Measurements from ENCODE around the gene SCIN.
A peak's percentile ranks its signal among the peaks of the same experiment; 100 is the strongest.
"Not testable (repeated sequence)": the region's sequence is repeated elsewhere in the genome, so short reads cannot be mapped to it uniquely, and the experiment has no call there.

Gene SCIN

DNA sequence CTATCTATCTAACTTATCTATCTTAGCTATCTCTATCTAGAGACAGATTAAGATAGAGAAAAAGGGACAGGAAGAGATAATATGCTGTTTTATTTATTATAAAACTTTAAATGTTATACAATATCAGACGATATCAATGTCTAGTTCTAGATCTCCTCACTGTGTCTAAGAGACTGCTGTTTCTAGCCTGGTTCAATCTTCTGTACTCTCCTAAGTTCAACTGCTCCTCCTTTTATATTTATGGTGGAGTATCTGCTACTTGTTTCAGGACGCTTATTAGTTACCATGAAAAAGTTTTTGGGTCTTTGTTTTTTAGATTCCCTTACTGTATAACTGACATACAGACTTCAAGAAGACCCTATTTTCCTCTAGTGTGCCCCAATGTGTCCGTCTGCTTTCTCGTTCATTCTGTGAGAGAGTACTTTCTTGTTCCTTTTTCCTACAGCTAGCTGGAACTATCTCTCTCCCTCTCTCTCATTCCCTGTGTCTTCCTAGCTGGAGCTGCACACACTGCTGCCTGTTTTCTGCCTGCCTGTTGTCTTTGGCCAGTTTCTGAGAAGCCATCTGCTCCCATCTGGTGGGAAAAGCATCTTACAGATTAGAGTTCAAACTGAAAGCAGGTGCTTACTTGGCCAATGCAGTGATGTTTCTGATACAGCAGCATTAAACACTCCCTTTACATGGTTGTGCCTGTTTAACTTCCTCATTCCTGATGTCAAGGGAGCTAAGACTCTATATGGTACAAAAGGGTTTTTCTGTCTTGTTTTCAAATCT, 67.5 kb downstream of the SCIN start:
- no peaks in the 10 kb centered on the region for H3K36me3 ChIP-seq (ENCODE audit: control insufficient read depth, insufficient read depth, low read length)
- H3K9ac ChIP-seq (ENCODE audit: low read depth, low read length), result no peak overlapping the region
- no peaks in the 10 kb centered on the region for H3K4me1 ChIP-seq (ENCODE audit: control insufficient read depth, insufficient read depth, low read length)
- H3K27ac ChIP-seq (ENCODE audit: low read depth, low read length), result no peak overlapping the region
- H3K9me3 ChIP-seq (ENCODE audit: control insufficient read depth, insufficient read depth, low read length), result no peaks in the 10 kb centered on the region
- no peak overlapping the region for H3K4me3 ChIP-seq (ENCODE audit: low read depth, low read length)
- no peaks in the 10 kb centered on the region for H3K27me3 ChIP-seq (ENCODE audit: control insufficient read depth, insufficient read depth, low read length)

DNA sequence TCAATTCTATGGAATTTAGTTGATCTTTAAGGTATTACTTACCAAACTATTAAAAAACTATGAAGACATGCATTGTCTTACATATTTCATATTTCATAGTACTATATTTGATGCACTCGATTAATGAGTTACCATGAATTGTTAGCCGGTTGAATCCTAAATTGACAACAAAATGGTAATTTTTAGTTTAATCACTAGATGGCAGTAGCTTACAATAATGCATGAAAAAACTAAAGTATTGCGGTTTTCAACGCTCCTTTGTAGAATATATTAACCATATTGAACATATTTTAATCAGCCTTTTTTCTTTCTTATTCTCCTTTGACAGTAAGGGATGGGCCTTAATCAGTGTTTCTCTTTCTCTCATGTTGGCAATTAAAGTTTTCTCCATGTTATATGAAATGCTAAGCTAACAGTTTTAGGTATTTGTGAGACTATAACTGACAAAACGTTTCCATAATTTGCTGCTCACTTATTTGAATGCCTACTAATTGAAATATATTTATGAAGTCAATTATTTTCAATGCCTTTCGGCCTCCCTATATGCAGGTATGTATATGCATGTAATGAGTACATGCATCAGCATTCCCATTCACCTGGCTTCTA, 68.4 kb downstream of the SCIN start:
- H3K27me3 ChIP-seq (ENCODE audit: control insufficient read depth, insufficient read depth, low read length), result no peaks in the 10 kb centered on the region
- no peaks in the 10 kb centered on the region for H3K9me3 ChIP-seq (ENCODE audit: control insufficient read depth, insufficient read depth, low read length)
- H3K27ac ChIP-seq (ENCODE audit: low read depth, low read length), result no peak overlapping the region
- H3K4me3 ChIP-seq (ENCODE audit: low read depth, low read length), result no peak overlapping the region
- H3K9ac ChIP-seq (ENCODE audit: low read depth, low read length), result no peak overlapping the region
- no peaks in the 10 kb centered on the region for H3K36me3 ChIP-seq (ENCODE audit: control insufficient read depth, insufficient read depth, low read length)
- no peaks in the 10 kb centered on the region for H3K4me1 ChIP-seq (ENCODE audit: control insufficient read depth, insufficient read depth, low read length)

DNA sequence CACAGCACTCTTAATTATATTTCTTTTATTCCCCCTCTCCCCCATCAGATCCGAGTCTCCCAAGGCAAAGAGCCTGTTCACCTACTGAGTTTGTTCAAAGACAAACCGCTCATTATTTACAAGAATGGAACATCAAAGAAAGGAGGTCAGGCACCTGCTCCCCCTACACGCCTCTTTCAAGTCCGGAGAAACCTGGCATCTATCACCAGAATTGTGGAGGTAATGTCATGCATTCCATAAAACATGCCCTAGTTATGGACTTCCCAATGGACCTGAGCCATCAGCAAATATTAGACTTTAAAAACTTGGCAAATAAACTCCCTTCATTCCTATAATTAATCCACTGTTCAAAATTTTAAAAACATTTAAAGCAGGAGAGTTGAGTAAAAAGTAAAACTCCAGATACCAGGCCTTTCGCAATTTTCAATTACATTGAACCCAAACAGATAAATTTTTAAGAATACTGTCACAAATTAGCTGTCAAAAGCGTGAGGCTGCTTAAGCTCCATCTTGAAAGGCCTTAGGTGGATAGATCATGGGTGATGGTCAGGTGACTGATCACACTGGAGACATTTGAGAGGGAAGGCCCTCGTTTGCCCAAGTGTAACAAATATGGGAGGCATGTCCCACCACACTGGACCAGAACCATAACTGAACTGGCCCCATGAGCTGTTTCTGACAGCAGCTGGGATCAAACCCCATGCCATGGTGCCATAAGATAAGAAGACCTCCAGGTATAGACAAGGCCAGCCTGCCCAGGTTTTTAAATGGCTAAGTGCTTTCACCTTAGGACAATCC, 70.0 kb downstream of the SCIN start:
- H3K9me3 ChIP-seq (ENCODE audit: control insufficient read depth, insufficient read depth, low read length), result no peaks in the 10 kb centered on the region
- H3K36me3 ChIP-seq (ENCODE audit: control insufficient read depth, insufficient read depth, low read length), result no peaks in the 10 kb centered on the region
- H3K9ac ChIP-seq (ENCODE audit: low read depth, low read length), result no peak overlapping the region
- no peaks in the 10 kb centered on the region for H3K4me1 ChIP-seq (ENCODE audit: control insufficient read depth, insufficient read depth, low read length)
- no peaks in the 10 kb centered on the region for H3K27me3 ChIP-seq (ENCODE audit: control insufficient read depth, insufficient read depth, low read length)
- no peak overlapping the region for H3K27ac ChIP-seq (ENCODE audit: low read depth, low read length)
- no peak overlapping the region for H3K4me3 ChIP-seq (ENCODE audit: low read depth, low read length)

DNA sequence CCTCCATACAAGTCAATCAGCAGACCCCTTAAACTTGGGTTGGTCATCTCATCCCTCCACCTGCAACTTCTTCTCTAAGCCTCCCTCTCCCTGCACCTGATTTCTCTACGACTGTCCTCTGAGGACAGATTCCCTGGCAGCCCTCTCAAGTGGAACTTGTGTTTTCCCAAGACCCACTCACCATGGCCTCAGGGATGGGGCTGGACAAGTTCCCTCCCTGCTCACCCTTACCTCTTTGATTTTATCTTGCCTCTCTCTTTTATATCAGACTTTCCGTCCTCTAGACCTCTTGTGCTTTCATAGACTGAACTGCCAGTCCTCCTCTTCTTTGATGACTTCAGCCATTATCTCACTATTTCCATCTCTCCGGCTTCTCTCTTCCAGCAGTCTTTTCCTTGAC, 70.7 kb downstream of the SCIN start:
- Histone ChIP-seq H3K27ac (ENCODE audit: low read depth, low read length) (no peak overlapping the region), H3K27me3 (ENCODE audit: control insufficient read depth, insufficient read depth, low read length) (no peaks in the 10 kb centered on the region), H3K36me3 (ENCODE audit: control insufficient read depth, insufficient read depth, low read length) (no peaks in the 10 kb centered on the region), H3K9ac (ENCODE audit: low read depth, low read length) (no peak overlapping the region), H3K4me3 (ENCODE audit: low read depth, low read length) (no peak overlapping the region), H3K4me1 (ENCODE audit: control insufficient read depth, insufficient read depth, low read length) (peaks cover 2% of the 10 kb centered on the region; the same call in 1 of the 2 replicates), H3K9me3 (ENCODE audit: control insufficient read depth, insufficient read depth, low read length) (no peaks in the 10 kb centered on the region)

DNA sequence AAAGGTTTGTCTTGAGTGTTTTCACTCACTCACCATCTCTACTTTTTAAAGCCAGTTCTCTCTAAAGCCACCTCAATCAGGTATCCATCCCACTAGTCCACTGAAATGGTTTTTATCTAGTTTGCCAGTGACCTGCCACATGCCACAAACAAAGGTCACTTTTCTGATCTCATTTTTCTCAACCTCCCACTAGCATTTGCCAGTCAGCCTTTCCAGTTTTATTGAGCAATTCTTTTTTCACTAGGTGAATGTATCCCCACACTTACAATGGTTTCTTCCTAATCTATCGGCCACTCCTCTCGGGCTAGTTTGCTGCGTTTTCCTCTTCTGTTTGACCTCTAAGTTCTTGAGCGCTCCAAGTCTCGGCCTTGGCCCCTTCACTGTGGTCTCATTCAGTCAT, 72.0 kb downstream of the SCIN start:
- H3K36me3 ChIP-seq (ENCODE audit: control insufficient read depth, insufficient read depth, low read length), result no peaks in the 10 kb centered on the region
- no peaks in the 10 kb centered on the region for H3K27me3 ChIP-seq (ENCODE audit: control insufficient read depth, insufficient read depth, low read length)
- peaks cover 15% of the 10 kb centered on the region for H3K4me1 ChIP-seq (ENCODE audit: control insufficient read depth, insufficient read depth, low read length)
- no peak overlapping the region for H3K9ac ChIP-seq (ENCODE audit: low read depth, low read length)
- H3K4me3 ChIP-seq (ENCODE audit: low read depth, low read length), result no peak overlapping the region
- H3K9me3 ChIP-seq (ENCODE audit: control insufficient read depth, insufficient read depth, low read length), result no peaks in the 10 kb centered on the region
- H3K27ac ChIP-seq (ENCODE audit: low read depth, low read length), result no peak overlapping the region

DNA sequence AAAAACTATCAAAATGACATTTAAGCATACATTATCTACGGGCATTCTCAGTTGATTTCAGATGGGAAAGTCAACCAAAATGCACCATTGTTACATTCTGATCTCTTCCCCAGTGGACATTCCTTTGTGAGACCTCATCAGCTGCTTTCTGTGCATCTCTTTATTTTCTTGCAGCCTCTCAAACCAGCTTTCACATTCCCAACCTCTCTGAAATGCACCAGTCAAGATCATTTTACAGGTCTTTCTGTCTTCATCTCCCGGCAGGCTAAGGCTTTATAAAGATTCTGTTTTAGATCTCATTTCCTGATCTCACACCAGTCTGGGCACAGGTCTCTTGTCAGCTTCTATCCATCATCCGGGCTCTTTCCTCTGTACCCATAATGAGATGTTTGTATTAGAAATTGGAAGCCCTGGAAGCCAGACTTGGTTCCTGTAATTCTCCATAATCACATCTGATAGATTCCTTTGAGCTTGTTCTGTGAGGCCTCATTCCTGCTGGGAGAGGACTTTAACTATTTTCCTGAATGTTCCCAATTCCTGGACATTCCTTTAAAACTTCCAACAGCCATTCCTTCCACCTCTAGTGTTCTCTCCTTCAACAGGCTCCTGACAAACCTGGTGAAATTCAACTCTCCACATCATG, 72.6 kb downstream of the SCIN start:
- no peak overlapping the region for H3K27ac ChIP-seq (ENCODE audit: low read depth, low read length)
- no peak overlapping the region for H3K4me3 ChIP-seq (ENCODE audit: low read depth, low read length)
- H3K27me3 ChIP-seq (ENCODE audit: control insufficient read depth, insufficient read depth, low read length), result no peaks in the 10 kb centered on the region
- H3K9ac ChIP-seq (ENCODE audit: low read depth, low read length), result no peak overlapping the region
- H3K9me3 ChIP-seq (ENCODE audit: control insufficient read depth, insufficient read depth, low read length), result no peaks in the 10 kb centered on the region
- no peaks in the 10 kb centered on the region for H3K36me3 ChIP-seq (ENCODE audit: control insufficient read depth, insufficient read depth, low read length)
- H3K4me1 ChIP-seq (ENCODE audit: control insufficient read depth, insufficient read depth, low read length), result peaks cover 19% of the 10 kb centered on the region

DNA sequence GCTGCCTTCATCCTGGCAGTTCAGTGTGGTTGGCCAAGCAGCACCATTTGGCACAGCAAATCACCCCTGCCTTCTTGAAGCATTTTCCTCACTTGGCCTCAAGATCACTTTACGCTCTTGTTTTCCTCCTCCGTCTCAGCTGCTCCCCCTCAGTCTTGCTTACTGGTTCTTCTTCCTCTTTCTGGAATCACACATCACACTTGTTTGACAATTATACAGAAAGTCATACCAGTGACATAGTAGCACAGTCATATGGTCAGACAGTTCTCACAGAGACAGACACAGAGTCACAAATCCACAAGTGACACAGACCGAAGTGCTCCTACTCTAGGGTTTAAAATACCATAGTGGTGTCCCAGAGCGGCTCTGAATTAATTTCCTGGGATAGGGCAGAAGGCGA, 73.1 kb downstream of the SCIN start:
- Histone ChIP-seq H3K27ac (ENCODE audit: low read depth, low read length) (no peak overlapping the region), H3K36me3 (ENCODE audit: control insufficient read depth, insufficient read depth, low read length) (no peaks in the 10 kb centered on the region), H3K4me3 (ENCODE audit: low read depth, low read length) (no peak overlapping the region), H3K9me3 (ENCODE audit: control insufficient read depth, insufficient read depth, low read length) (no peaks in the 10 kb centered on the region), H3K9ac (ENCODE audit: low read depth, low read length) (no peak overlapping the region), H3K27me3 (ENCODE audit: control insufficient read depth, insufficient read depth, low read length) (no peaks in the 10 kb centered on the region), H3K4me1 (ENCODE audit: control insufficient read depth, insufficient read depth, low read length) (peaks cover 21% of the 10 kb centered on the region)

DNA sequence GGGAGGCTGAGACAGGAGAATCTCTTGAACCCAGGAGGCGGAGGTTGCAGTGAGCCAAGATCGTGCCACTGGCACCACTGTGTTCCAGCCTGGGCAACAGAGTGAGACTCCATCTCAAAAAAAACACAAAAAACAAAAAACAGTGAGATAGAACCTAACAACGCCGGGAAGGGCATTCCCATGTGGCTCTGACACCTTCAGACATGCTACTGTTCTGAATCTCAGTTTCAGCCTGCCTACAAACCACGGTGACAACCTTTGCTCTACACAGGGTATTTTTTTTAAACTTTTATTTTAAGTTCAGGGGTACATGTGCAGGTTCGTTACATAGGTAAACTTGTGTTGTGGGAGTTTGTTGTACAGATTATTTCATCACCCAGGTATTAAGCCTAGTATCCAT, 74.7 kb downstream of the SCIN start:
- H3K36me3 ChIP-seq (ENCODE audit: control insufficient read depth, insufficient read depth, low read length); H3K27me3 ChIP-seq (ENCODE audit: control insufficient read depth, insufficient read depth, low read length); H3K9ac ChIP-seq (ENCODE audit: low read depth, low read length); H3K4me3 ChIP-seq (ENCODE audit: low read depth, low read length); H3K27ac ChIP-seq (ENCODE audit: low read depth, low read length); H3K9me3 ChIP-seq (ENCODE audit: control insufficient read depth, insufficient read depth, low read length): not testable (repeated sequence)
- H3K4me1 ChIP-seq (ENCODE audit: control insufficient read depth, insufficient read depth, low read length), result peaks cover 30% of the 10 kb centered on the region

DNA sequence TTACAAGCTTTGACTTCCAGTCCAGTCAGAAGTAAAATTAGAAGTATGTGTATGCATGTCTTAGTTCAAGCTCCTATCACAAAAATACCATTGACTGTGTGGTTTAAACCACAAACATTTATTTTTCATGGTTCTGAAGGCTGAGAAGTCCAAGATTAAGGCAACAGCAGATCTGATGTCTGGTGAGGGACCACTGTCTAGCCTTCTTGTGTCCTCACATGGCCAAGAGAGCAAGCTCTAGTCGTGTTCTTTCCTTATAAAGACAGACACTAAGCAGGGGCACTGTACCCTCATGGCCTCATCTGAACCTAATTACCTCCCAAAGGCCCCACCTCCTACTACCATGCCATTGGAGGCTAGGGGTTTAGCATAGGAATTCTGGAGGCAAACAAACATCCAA, 75.6 kb downstream of the SCIN start:
- Histone ChIP-seq H3K9ac (ENCODE audit: low read depth, low read length) (no peak overlapping the region), H3K9me3 (ENCODE audit: control insufficient read depth, insufficient read depth, low read length) (no peaks in the 10 kb centered on the region), H3K27me3 (ENCODE audit: control insufficient read depth, insufficient read depth, low read length) (no peaks in the 10 kb centered on the region), H3K27ac (ENCODE audit: low read depth, low read length) (peak overlapping the region; percentile 11), H3K4me1 (ENCODE audit: control insufficient read depth, insufficient read depth, low read length) (peaks cover 30% of the 10 kb centered on the region), H3K36me3 (ENCODE audit: control insufficient read depth, insufficient read depth, low read length) (no peaks in the 10 kb centered on the region), H3K4me3 (ENCODE audit: low read depth, low read length) (no peak overlapping the region)

DNA sequence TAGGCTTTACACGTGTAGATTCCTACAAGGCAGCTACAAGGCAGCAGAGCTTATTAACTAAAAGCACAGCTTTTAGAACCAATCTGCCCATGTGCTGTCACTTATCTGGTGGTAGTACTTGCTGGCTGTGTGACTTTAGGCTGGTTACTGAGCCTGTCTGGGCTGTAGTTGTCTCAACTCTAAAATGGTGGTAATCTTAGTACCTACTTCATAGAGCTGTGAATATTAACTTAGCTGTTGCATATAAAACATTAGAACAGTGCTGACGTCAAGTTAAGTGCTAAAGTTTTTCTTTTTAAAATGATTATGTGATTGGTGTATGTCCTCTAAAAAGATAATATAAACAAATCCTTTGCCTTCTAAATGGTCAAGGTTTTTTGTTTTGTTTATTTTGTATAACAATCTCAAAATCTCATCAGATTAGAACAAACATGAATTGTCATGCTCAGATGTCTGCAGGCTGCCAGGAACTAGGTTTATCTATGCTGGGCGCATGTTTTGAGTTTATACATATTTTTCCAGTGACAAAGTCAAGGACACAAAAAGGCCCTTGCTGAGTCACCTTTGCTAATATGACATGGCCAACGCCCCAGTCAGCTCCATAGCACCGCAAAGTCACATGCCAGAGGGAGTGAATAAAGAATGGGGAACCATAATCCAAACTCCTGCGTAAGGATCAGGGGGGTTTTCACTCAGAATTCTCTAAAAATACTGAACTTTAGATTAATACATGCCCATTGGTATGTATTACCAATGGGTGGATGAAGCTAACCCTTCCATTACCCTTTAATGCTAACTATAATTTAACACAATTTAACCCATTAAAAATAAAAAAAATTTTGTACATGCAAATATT, 77.1 kb downstream of the SCIN start:
- H3K36me3 ChIP-seq (ENCODE audit: control insufficient read depth, insufficient read depth, low read length), result no peaks in the 10 kb centered on the region
- H3K4me3 ChIP-seq (ENCODE audit: low read depth, low read length), result no peak overlapping the region
- H3K9me3 ChIP-seq (ENCODE audit: control insufficient read depth, insufficient read depth, low read length), result no peaks in the 10 kb centered on the region
- no peak overlapping the region for H3K9ac ChIP-seq (ENCODE audit: low read depth, low read length)
- H3K27me3 ChIP-seq (ENCODE audit: control insufficient read depth, insufficient read depth, low read length), result no peaks in the 10 kb centered on the region
- H3K4me1 ChIP-seq (ENCODE audit: control insufficient read depth, insufficient read depth, low read length), result peaks cover 30% of the 10 kb centered on the region
- peak overlapping the region; percentile 26 for H3K27ac ChIP-seq (ENCODE audit: low read depth, low read length)
